Body of pancreas (tissue), 4 donors: ENCODE measurements around the gene GIGYF2. TPM values are rescaled to one million over a fixed set of nuclear protein-coding genes. Genes with fewer than 3 reads are reported as not detected.
A peak's percentile ranks its signal among the peaks of the same experiment; 100 is the strongest.

Source experiments
- ATAC-seq: fragments of 150-250 bp; one replicate; pipeline ENCODE4 v1.9.1; 2016
- DNase-seq, 4 donors: peaks; one replicate each; pipeline ENCODE4 v3.0.0-alpha.2; 2019
- H3K27ac ChIP-seq, 4 donors: fragments of 200-600 bp; sonication (generic); 1 replicate in 3 of 4; 2 replicates in 1 of 4; pipeline versions ENCODE4 v1.5.1 to v1.6.1; 2016 to 2019; ENCODE audit warnings: mild to moderate bottlenecking in 1 of 4, mixed read lengths in 1 of 4, moderate library complexity in 1 of 4
- H3K27me3 ChIP-seq, 2 donors: fragments of 200-600 bp; sonication (generic); one replicate each; pipeline ENCODE4 v1.6.0; 2016; ENCODE audit warnings: mild to moderate bottlenecking in 1 of 2
- H3K36me3 ChIP-seq, 2 donors: fragments of 200-600 bp; sonication (generic); replicated peaks in 1 of 2; 2 replicates each; pipeline ENCODE4 v1.5.1; 2016; ENCODE audit warnings: low read depth in 2 of 2; ENCODE audit not compliant: insufficient read depth in 1 of 2
- H3K4me1 ChIP-seq: fragments of 200-600 bp; sonication (generic); one replicate; pipeline ENCODE4 v1.6.0; 2016
- H3K4me3 ChIP-seq, 2 donors: fragments of 200-600 bp; sonication (generic); 1 replicate in 1 of 2; 2 replicates in 1 of 2; pipeline ENCODE4 v1.5.1; 2016 to 2019
- H3K9me3 ChIP-seq, 3 donors: fragments of 200-600 bp; sonication (generic); 1 replicate in 2 of 3; 2 replicates in 1 of 3; pipeline ENCODE4 v1.5.1; 2016
- CTCF ChIP-seq, 7 experiments: fragments of 450-650 bp in 4 of 7; fragments of 200-600 bp in 3 of 7; sonication (generic) in 3 of 7; IDR thresholded peaks; one replicate each; pipeline ENCODE4 v1.5.1; 2016 to 2019; ENCODE audit warnings: antibody characterized with exemption in 7 of 7
- POLR2A ChIP-seq, 3 donors: fragments of 450-650 bp; IDR thresholded peaks; one replicate each; pipeline ENCODE4 v1.6.1; 2016; ENCODE audit warnings: antibody characterized with exemption in 3 of 3, mild to moderate bottlenecking in 2 of 3
- WGBS, 2 donors: methylation state at CpG; one replicate each; pipeline ENCODE4 v1.1.5; 2017; 5-methylcytosine and 5-hydroxymethylcytosine counted together
- intact Hi-C: fragments of 100-400 bp; cut with DNase I; formaldehyde crosslinking; loops from one replicate; pipeline ENCODE4 v1.15.1; 2023
- total RNA-seq, 2 donors: library from RNA; depleted of rRNA; stranded (reverse); fragments of >200 nt; gene quantifications; one replicate each; pipeline ENCODE4 v1.1.0, GENCODE V29; 2016

The GIGYF2 gene
- total RNA-seq, 2 donors from 2014 or later, result 66.2 to 107 TPM

- ATAC-seq, result no peak
- TF ChIP-seq POLR2A (IDR thresholded peaks at IDR 0.05) (no peak), CTCF (IDR thresholded peaks at IDR 0.05) (no peak)
- intact Hi-C loops, result no loop called here
- Histone ChIP-seq H3K4me3 (no peak overlapping the region), H3K27ac (no peak overlapping the region), H3K4me1 (peaks cover 7% of the 10 kb centered on the region), H3K27me3 (no peaks in the 10 kb centered on the region), H3K9me3 (no peaks in the 10 kb centered on the region), H3K36me3 (no peaks in the 10 kb centered on the region)
- DNase-seq, result peak in 1 of 4 donors; percentile 10
- WGBS, 2 donors, result 82 to 88% methylated on average over 7 to 17 of the region's 17 CpGs
Measured at GRCh38 chr2:232870766-232871371, 173.7 kb downstream of the GIGYF2 start.

- no peak for TF ChIP-seq POLR2A (IDR thresholded peaks at IDR 0.05)
- TF ChIP-seq CTCF (IDR thresholded peaks at IDR 0.05), result no peak
- ATAC-seq, result no peak
- H3K4me1 ChIP-seq, result peaks cover 11% of the 10 kb centered on the region
- no peaks in the 10 kb centered on the region for H3K9me3 ChIP-seq
- no peaks in the 10 kb centered on the region for H3K36me3 ChIP-seq
- H3K4me3 ChIP-seq, result no peak overlapping the region
- intact Hi-C loops, result no loop called here
- peak in 1 of 4 donors; percentile 12 for DNase-seq
- 80 to 96% methylated on average over 10 to 15 of the region's 15 CpGs for WGBS, 2 donors
- no peak overlapping the region for H3K27ac ChIP-seq
- H3K27me3 ChIP-seq, result no peaks in the 10 kb centered on the region
Measured at GRCh38 chr2:232871418-232871834, 174.3 kb downstream of the GIGYF2 start.

GRCh38 chr2:232871835-232872736, 175.0 kb downstream of the GIGYF2 start:
- H3K4me3 ChIP-seq, result no peak overlapping the region
- no peak overlapping the region for H3K27ac ChIP-seq
- H3K4me1 ChIP-seq, result peaks cover 14% of the 10 kb centered on the region
- H3K27me3 ChIP-seq, result no peaks in the 10 kb centered on the region
- ATAC-seq (no peak), DNase-seq (peak in 1 of 4 donors; percentile 12)
- WGBS, 2 donors, result 84 to 92% methylated on average over 14 to 20 of the region's 22 CpGs
- intact Hi-C loops, result no loop called here
- TF ChIP-seq CTCF (IDR thresholded peaks at IDR 0.05), result no peak
- no peak for TF ChIP-seq POLR2A (IDR thresholded peaks at IDR 0.05)
- H3K36me3 ChIP-seq, result no peaks in the 10 kb centered on the region
- H3K9me3 ChIP-seq, result no peaks in the 10 kb centered on the region

- WGBS, 2 donors, result 85 to 89% methylated on average over 6 to 9 of the region's 9 CpGs
- DNase-seq (no peak), ATAC-seq (no peak)
- peaks cover 14% of the 10 kb centered on the region for H3K4me1 ChIP-seq
- no peak overlapping the region for H3K4me3 ChIP-seq
- H3K27ac ChIP-seq, result no peak overlapping the region
- H3K27me3 ChIP-seq, result no peaks in the 10 kb centered on the region
- H3K9me3 ChIP-seq, result no peaks in the 10 kb centered on the region
- no peak for TF ChIP-seq CTCF (IDR thresholded peaks at IDR 0.05)
- TF ChIP-seq POLR2A (IDR thresholded peaks at IDR 0.05), result no peak
- intact Hi-C loops, result no loop called here
- no peaks in the 10 kb centered on the region for H3K36me3 ChIP-seq
Measured at GRCh38 chr2:232872826-232873225, 175.7 kb downstream of the GIGYF2 start.
